Breast epithelium (tissue), 3 donors: ENCODE results near the gene HNRNPL.

Source experiments
- POLR2A ChIP-seq: fragments of 450-650 bp; IDR thresholded peaks from one replicate; pipeline ENCODE4 v1.6.1; 2016; ENCODE audit warnings: antibody characterized with exemption, mild to moderate bottlenecking, moderate library complexity
- TF ChIP-seq, protein P1 (sequence below), 3 donors: fragments of 450-650 bp; IDR thresholded peaks; one replicate each; pipeline ENCODE4 v1.5.1; 2016 to 2017; ENCODE audit warnings: antibody characterized with exemption in 3 of 3, mild to moderate bottlenecking in 3 of 3, moderate library complexity in 3 of 3

DNA sequence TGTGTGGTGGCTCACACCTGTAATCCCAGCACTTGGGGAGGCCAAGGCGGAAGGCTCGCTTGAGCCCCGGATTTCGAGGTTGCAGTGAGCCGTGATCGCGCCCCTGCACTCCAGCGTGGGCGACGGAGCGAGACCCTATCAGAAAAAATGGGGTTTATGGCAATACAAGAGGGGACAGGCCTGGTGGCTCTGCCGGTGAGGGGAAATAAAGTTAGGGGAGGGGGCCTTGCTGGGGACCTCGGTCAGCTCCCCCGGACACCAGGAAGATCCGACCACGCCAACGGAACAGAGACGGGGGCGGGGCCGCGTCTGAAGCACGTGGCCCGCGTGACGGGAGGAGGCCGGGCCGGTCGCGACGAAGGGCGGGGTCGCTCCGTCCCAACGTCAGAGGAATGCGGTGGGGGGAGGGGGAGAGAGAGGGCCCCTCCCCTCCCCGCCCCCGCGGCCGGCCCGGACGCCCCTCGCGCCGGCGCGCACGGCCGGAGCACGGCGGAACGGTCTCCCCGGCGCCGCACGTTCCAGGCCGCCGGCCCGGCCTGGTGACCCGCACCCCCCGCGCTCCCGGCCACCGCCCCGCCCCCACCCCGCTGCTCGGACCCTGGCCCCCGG, 1.9 kb upstream of the HNRNPL start:
- TF ChIP-seq, protein P1, sequence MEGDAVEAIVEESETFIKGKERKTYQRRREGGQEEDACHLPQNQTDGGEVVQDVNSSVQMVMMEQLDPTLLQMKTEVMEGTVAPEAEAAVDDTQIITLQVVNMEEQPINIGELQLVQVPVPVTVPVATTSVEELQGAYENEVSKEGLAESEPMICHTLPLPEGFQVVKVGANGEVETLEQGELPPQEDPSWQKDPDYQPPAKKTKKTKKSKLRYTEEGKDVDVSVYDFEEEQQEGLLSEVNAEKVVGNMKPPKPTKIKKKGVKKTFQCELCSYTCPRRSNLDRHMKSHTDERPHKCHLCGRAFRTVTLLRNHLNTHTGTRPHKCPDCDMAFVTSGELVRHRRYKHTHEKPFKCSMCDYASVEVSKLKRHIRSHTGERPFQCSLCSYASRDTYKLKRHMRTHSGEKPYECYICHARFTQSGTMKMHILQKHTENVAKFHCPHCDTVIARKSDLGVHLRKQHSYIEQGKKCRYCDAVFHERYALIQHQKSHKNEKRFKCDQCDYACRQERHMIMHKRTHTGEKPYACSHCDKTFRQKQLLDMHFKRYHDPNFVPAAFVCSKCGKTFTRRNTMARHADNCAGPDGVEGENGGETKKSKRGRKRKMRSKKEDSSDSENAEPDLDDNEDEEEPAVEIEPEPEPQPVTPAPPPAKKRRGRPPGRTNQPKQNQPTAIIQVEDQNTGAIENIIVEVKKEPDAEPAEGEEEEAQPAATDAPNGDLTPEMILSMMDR (IDR thresholded peaks at IDR 0.05), result no peak
- peak; percentile 73 for TF ChIP-seq POLR2A
